ENCODE measurements around the gene SCAMP1. TPM values are rescaled to one million over a fixed set of nuclear protein-coding genes. Genes with fewer than 3 reads are reported as not detected.
"Not testable (repeated sequence)": the region's sequence is repeated elsewhere in the genome, so short reads cannot be mapped to it uniquely, and the experiment has no call there.

The SCAMP1 gene
- polyA plus RNA-seq, 1 donor: 30.8 TPM

GRCh38 chr5:78430866-78431265 is 70.4 kb downstream of the SCAMP1 start:
- no peak for DNase-seq

DNA sequence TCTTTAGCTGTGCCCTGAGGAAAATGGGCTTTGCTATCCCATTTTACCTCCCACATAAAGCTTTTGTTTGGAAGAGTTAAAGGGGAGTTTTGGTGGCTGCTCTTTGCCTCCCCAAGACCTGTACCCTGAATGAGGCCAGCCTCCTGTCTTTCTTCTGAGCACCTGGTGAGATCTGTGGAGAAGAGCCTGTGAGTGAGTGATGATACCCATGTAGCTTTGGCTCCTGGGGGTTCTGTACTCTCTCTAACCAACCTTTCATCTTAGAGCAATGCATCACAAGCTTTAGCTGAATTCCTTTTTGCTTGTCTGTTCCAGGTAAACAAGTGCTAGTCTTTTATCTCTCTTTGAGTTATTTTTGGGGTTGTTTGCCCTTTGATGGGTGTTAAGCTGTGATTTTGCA is 73.6 kb downstream of the SCAMP1 start:
- DNase-seq: no peak

DNA sequence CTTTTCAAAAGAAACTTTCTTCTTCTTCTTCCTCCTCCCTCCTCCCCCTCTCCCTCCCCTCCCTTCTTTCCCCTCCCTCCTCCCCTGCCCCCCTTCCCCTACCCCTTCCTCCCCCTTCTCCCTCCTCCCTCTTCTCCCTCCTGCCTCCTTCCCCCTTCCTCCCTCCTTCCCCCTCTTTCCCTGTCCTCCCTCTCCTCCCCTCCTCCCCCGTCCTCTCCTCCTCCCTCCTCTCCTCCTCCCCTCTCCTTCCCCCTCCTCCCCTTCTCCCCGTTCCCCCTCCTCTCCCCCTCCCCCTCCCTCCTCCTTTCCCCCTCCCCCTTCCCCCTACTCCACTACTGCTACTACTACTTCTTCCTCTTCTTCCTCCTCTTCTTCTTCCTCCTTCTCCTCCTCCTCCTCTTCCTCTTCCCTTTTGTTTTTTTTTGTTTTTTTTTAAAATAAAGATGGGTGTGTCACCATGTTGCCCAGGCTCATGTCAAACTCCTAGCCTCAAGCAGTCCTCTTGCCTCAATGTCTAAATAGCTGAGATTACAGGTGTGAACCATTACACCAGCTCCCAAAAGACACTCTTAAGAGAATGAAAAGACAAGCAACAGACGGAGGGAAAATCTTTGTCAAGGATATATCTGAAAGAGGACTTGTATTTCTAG is 87.5 kb downstream of the SCAMP1 start:
- DNase-seq: no peak

DNA sequence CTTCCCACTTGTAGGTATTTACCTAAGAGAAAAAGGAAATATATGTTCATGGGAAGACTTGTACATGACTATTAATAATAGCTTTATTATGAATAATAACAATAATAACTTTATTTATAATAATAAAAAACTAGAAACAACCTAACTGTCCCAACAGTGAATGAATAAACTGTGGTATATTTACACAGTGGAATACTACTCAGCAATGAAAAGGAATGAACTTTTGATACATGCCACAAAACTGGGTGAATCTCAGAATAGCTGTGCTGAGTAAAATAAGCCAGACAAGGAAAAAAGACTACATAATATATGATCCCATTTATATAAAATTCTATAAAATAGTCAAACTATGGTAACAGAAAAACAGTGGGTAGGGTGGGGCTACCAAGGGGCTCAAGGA is 88.7 kb downstream of the SCAMP1 start:
- DNase-seq: no peak

- DNase-seq: not testable (repeated sequence)
These were observed 97.1 kb downstream of the SCAMP1 start for GRCh38 chr5:78457507-78457906.

- no peak for DNase-seq
These were observed 98.4 kb downstream of the SCAMP1 start for GRCh38 chr5:78458843-78459242.

DNA sequence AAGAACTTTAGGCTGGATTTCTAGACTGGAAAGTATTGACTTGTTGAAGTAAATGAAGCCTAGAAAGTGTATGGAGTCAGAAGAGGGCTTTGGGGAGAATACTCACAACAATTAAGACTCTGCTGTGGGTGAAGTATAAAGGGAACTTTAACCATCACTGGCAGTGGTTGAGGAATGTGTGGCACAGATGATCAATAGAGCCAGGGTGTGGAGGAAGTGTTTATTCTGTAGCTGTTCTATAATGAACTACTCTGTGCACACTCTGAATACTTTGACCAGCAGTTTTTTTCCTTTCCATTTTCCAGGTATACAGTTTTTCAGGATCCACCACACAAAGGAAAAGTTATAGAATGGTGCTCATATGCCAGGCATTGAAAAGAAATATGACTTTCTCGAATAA is 106.7 kb downstream of the SCAMP1 start:
- no peak for DNase-seq

- DNase-seq: no peak
These were observed 107.4 kb downstream of the SCAMP1 start for GRCh38 chr5:78467752-78468357.

DNA sequence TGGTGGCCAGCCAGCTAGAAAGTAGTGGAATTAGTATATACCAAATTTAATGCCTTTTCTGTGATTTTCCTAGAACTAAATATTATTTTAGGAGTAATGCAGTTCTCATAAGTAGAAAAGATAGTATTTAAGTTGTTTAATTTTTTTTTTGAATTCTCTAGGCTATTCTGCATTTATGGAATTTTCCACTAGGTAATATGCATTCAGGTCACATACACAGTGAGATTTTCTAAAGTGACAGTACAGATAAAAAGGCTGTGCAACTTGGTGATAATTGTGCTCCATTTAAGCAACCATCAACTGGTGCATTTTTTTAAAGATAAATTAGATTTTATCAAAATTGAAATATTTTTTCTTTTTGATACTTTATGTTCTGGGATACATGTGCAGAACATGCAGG is 111.5 kb downstream of the SCAMP1 start:
- no peak for DNase-seq

DNA sequence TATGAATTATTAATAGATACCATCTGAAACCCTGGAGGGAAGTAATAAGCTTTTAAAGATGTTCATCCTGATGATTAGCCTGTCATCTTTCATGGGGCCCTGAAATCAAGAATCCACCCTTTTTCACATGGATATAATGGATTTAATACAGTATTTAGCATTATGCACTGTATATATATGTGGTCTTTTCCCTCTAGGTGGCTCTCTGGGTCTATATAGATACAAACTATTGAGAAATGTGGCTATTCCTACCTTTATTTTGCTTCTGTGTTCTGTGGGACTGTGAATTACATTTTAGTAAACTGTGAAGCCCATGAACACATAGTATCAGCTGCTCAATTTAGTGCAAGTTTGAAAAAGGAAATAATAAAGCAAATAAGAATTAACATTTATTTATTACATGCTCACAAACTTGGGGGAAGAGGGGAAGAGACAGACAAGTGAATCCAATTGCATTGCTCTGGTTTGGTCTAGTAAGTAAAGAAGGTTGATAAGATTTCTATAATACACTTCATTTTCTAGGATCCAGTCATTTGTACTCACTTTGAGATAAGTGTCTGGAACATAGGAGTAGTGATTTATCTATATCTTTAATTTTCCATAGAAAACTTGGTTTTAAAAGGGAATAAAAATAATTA is 112.2 kb downstream of the SCAMP1 start:
- DNase-seq: no peak

DNA sequence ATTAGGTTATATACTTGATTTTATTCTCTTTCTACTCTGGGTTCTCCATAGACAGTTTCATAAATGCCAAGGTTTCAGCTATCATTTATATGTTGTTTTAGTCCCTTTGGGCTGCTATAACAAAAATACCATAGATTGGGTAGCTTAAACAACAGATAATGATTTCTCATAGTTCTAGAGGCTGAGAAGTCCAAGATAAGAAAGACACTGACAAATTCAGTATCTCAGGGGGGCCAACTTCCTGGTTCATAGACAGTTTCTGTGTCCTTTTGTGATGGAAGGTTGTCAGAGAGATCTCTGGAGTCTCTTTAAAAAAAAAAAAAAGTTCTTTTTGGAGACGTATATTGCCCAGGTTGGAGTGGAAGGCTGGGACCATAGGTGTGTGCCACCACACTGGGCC is 113.3 kb downstream of the SCAMP1 start:
- DNase-seq: no peak

GRCh38 chr5:78475370-78475769 is 115.0 kb downstream of the SCAMP1 start:
- DNase-seq: no peak

GRCh38 chr5:78476795-78477194 is 116.4 kb downstream of the SCAMP1 start:
- no peak for DNase-seq

DNA sequence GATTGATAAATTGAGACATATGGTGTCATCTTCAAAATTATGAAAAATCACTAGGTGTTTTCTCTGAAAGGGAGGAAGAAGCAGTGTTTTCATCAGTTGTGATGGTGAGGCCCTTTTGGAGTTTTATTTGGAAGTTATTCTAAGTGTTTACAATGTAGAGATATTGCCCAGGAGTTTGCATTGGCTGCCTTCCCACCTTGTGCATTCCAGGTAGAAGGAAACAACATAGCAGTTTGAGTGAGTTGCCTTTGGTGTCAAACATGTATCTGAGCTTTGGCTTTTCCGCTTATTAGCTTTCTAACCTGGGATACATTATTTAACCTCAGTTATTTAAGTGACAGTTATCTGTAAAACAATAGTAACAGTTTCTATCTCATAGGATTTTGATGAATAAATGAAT is 122.5 kb downstream of the SCAMP1 start:
- DNase-seq: no peak

GRCh38 chr5:78483809-78484521 is 123.5 kb downstream of the SCAMP1 start:
- DNase-seq: no peak

GRCh38 chr5:78486218-78486617 is 125.8 kb downstream of the SCAMP1 start:
- no peak for DNase-seq

GRCh38 chr5:78487846-78488245 is 127.4 kb downstream of the SCAMP1 start:
- no peak for DNase-seq

DNA sequence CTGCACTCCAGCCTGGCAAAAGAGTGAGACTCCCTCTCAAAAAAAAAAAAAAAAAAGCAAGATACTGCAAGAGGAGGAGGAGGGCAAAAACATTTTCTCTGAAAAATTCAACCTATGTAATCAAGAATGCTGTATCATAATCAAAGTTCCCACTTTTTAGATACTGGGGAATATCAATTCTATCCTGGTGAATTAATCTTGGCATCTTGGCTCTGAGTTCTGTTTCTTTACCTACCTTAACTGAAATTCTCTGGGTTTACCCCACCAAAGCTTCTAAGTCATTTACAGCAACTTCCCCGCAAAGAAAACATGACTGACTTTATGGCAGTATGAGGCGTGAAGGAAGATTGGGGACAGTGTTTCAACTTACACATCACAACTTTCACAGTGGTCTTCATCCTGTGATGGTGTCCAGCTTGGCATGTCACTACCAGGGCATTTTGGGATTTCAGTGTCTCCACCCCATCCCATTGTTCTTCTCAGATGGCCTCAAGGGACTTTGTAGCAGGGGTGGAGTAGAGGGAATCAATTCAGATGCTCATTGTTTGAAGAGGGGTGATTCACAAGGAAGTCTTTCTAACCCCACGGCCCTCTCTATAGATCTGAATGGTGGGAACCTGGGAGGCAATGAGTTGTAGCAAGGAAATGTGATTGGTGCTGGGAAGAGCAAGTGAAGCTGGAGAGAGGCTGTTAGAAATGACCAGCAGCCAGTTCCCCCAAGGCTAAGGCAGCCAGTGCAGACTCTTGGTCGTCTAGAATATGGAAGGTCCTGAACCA is 130.5 kb downstream of the SCAMP1 start:
- DNase-seq: no peak

GRCh38 chr5:78492224-78492623 is 131.8 kb downstream of the SCAMP1 start:
- no peak for DNase-seq

GRCh38 chr5:78492650-78493049 is 132.2 kb downstream of the SCAMP1 start:
- no peak for DNase-seq

DNA sequence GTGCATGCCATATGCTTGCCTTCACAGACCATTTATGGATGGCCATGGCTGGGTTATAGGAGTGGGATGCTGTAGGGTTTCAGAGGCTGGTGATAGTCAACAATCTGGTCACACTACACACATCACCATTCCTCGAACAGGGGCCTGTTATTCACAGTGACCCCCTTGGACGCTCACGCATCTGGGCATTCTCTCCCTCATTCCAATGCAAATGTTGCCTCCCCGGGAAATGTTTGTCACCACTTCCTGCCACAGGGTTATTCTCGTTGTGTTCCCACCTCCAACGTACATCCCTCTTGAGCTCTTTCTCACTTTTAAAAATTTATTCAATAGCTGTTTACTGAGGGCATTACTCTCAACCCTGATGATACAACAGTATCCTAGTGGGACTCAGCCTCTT is 135.4 kb downstream of the SCAMP1 start:
- no peak for DNase-seq

- DNase-seq: no peak
These were observed 136.0 kb downstream of the SCAMP1 start for GRCh38 chr5:78496373-78496772.
